ENCODE data around the gene YRDC. TPM values are rescaled to one million over a fixed set of nuclear protein-coding genes. Genes with fewer than 3 reads are reported as not detected.

Gene YRDC
- total RNA-seq, 1 experiment from 2014 or later = 41.4 TPM

DNA sequence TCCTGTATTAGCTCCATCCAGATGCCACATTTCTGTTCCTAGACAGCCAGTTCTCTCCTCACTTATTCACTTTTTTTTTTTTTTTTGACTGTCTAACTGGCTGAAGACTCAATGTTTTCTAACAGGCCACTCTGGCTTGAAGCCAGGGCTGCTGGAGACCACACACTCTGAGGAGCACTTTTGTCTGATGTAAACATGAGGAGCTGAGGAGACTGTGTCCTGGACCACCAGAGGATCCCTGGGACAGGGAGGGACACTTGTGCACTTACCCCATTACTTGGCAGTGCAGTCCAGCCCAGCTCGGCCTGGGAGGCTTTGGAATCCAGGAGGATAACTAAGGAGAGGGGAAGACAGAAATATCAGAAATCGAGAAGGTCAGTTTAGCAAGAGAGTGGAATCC is 45.5 kb downstream of the YRDC start:
- H3K9ac ChIP-seq (ENCODE audit: low read length) = no peak overlapping the region
- no peaks in the 10 kb centered on the region for H3K79me2 ChIP-seq (ENCODE audit: insufficient read depth, low read length)
- peaks cover 0 to 8% of the 10 kb centered on the region in 2 experiments; a peak in 1 of 4 replicates for H3K4me1 ChIP-seq (ENCODE audit: control insufficient read depth in 1 of 2, insufficient read depth in 2 of 2, low read length in 2 of 2)
- ChIA-PET CTCF (no interaction called here), POLR2A (no interaction called here), RAD21 (ENCODE audit: low non-redundant PET in 1 of 2, low total read pairs in 2 of 2, uncharacterized antibody in 2 of 2, unreplicated experiment in 2 of 2) (no interaction called here)
- H2AFZ ChIP-seq (ENCODE audit: low read depth, low read length, poor library complexity, severe bottlenecking) = no peak overlapping the region
- ATAC-seq (no peak), DNase-seq (ENCODE audit: low read depth, low spot score) (no peak)
- no peak overlapping the region for H3K4me2 ChIP-seq (ENCODE audit: low read length)
- H4K20me1 ChIP-seq (ENCODE audit: insufficient read depth) = no peaks in the 10 kb centered on the region
- TF ChIP-seq EZH2phosphoT487 (IDR thresholded peaks at IDR 0.05; ENCODE audit: borderline replicate concordance) (no peak), SIN3A (IDR thresholded peaks at IDR 0.05; ENCODE audit: low read depth) (no peak), TCF7L2 (IDR thresholded peaks at IDR 0.05; ENCODE audit: borderline replicate concordance, extremely low read depth, insufficient read depth, insufficient read length) (no peak)
- no peak overlapping the region for H3K4me3 ChIP-seq (replicated peaks in 1 of 2; ENCODE audit: low read depth in 1 of 2, low read length in 2 of 2)
- H3K36me3 ChIP-seq (ENCODE audit: control insufficient read depth in 1 of 2, insufficient read depth in 2 of 2, low read length in 2 of 2) = no peaks in the 10 kb centered on the region
- H3K27me3 ChIP-seq (ENCODE audit: insufficient read depth, low read length) = peaks cover 39% of the 10 kb centered on the region
- intact Hi-C loops (cut with micrococcal nuclease) = no loop called here
- H3K27ac ChIP-seq (ENCODE audit: low read depth, low read length) = no peak overlapping the region
- no peaks in the 10 kb centered on the region for H3K9me2 ChIP-seq (ENCODE audit: insufficient read depth)
- H3K9me3 ChIP-seq (ENCODE audit: control insufficient read depth in 1 of 2, insufficient read depth in 1 of 2, low read depth in 1 of 2, low read length in 2 of 2) = no peaks in the 10 kb centered on the region
- no TSS peak for BruUV-seq (replicated peaks)

DNA sequence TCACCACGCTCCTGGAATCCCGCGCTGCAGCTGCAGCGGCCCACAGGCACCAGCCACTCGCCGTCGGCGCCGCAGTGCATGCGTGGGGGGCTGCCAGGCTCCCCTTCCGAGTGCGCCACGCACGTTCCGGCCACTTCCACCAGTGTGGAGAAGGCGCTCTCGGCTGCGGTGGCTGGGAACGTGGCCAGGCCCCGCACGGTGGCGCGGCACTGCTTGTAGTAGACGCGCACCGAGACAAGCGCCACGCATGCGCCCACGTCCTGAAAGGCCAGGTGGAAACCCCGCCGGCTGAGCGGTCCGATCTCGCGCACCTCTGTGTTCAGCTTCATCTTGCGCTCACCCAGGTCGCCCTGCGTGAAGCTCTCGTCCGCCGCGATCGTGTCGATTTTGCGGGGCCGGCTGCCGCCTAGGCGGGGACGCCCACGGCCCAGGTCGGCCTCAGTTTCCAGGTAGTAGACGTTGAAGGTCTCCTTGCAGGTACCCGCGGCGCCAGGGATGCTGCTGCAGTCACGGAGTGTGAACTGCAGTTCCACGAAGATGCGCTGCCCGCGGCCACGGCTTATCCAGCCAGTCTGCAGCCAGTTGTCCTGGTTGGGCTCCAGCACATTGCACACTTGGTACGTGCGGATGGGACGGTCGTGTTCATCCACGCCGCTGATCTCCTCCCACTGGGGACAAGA is 46.5 kb downstream of the YRDC start:
- DNase-seq (ENCODE audit: low read depth, low spot score) = no peak
- Histone ChIP-seq H3K4me2 (ENCODE audit: low read length) (no peak overlapping the region), H3K4me1 (ENCODE audit: control insufficient read depth in 1 of 2, insufficient read depth in 2 of 2, low read length in 2 of 2) (peaks cover 0 to 8% of the 10 kb centered on the region in 2 experiments; a peak in 1 of 4 replicates), H3K36me3 (ENCODE audit: control insufficient read depth in 1 of 2, insufficient read depth in 2 of 2, low read length in 2 of 2) (no peaks in the 10 kb centered on the region), H3K4me3 (replicated peaks in 1 of 2; ENCODE audit: low read depth in 1 of 2, low read length in 2 of 2) (no peak overlapping the region), H3K27me3 (ENCODE audit: insufficient read depth, low read length) (peaks cover 30% of the 10 kb centered on the region), H4K20me1 (ENCODE audit: insufficient read depth) (no peaks in the 10 kb centered on the region), H3K9me2 (ENCODE audit: insufficient read depth) (no peaks in the 10 kb centered on the region), H3K79me2 (ENCODE audit: insufficient read depth, low read length) (no peaks in the 10 kb centered on the region), H2AFZ (ENCODE audit: low read depth, low read length, poor library complexity, severe bottlenecking) (no peak overlapping the region), H3K27ac (ENCODE audit: low read depth, low read length) (no peak overlapping the region), H3K9me3 (ENCODE audit: control insufficient read depth in 1 of 2, insufficient read depth in 1 of 2, low read depth in 1 of 2, low read length in 2 of 2) (no peaks in the 10 kb centered on the region), H3K9ac (ENCODE audit: low read length) (no peak overlapping the region)
- TF ChIP-seq SRF (IDR thresholded peaks at IDR 0.05; ENCODE audit: low read depth) (no peak), POLR2AphosphoS5 (IDR thresholded peaks at IDR 0.05; ENCODE audit: low read depth, low read length) (no peak), YY1 (IDR thresholded peaks at IDR 0.05; ENCODE audit: extremely low read depth, insufficient replicate concordance, low read depth, low read length) (no peak), EZH2 (IDR thresholded peaks at IDR 0.05) (no peak), TCF7L2 (IDR thresholded peaks at IDR 0.05; ENCODE audit: borderline replicate concordance, extremely low read depth, insufficient read depth, insufficient read length) (no peak)
- TF ChIP-seq, protein P1, sequence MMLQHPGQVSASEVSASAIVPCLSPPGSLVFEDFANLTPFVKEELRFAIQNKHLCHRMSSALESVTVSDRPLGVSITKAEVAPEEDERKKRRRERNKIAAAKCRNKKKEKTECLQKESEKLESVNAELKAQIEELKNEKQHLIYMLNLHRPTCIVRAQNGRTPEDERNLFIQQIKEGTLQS (IDR thresholded peaks at IDR 0.05) = no peak
- TF ChIP-seq, protein P2, sequence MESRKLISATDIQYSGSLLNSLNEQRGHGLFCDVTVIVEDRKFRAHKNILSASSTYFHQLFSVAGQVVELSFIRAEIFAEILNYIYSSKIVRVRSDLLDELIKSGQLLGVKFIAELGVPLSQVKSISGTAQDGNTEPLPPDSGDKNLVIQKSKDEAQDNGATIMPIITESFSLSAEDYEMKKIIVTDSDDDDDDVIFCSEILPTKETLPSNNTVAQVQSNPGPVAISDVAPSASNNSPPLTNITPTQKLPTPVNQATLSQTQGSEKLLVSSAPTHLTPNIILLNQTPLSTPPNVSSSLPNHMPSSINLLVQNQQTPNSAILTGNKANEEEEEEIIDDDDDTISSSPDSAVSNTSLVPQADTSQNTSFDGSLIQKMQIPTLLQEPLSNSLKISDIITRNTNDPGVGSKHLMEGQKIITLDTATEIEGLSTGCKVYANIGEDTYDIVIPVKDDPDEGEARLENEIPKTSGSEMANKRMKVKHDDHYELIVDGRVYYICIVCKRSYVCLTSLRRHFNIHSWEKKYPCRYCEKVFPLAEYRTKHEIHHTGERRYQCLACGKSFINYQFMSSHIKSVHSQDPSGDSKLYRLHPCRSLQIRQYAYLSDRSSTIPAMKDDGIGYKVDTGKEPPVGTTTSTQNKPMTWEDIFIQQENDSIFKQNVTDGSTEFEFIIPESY (IDR thresholded peaks at IDR 0.05; ENCODE audit: extremely low read depth, insufficient replicate concordance, low read length) = no peak
- RAD21 ChIA-PET (ENCODE audit: low non-redundant PET in 1 of 2, low total read pairs in 2 of 2, uncharacterized antibody in 2 of 2, unreplicated experiment in 2 of 2) = no interaction called here
- no TSS peak for BruUV-seq (replicated peaks)
- POLR2A ChIA-PET = no interaction called here
- intact Hi-C loops (cut with micrococcal nuclease) = no loop called here
- ATAC-seq = no peak
- CTCF ChIA-PET = no interaction called here

Measured in HCT116 (cell line).